H1 (cell line): ENCODE data around the gene TLR2. TPM values are rescaled to one million over a fixed set of nuclear protein-coding genes. Genes with fewer than 3 reads are reported as not detected.

Experiments used
- ASH2L ChIP-seq: fragments of 200-600, 300-600 bp; sonication (generic); IDR thresholded peaks from one replicate; pipeline ENCODE4 v1.7.1; 2017; ENCODE audit warnings: low read length
- GABPA ChIP-seq: IDR thresholded peaks from 2 replicates; pipeline ENCODE4 v1.6.1; 2011; ENCODE audit warnings: mild to moderate bottlenecking, low read length, moderate library complexity, borderline replicate concordance; ENCODE audit not compliant: insufficient read depth
- MAX ChIP-seq: IDR thresholded peaks from 2 replicates; pipeline ENCODE4 v1.6.1; 2012; ENCODE audit warnings: inconsistent platforms
- NRF1 ChIP-seq: IDR thresholded peaks from 2 replicates; pipeline ENCODE4 v1.6.1; 2011; ENCODE audit warnings: mild to moderate bottlenecking, low read depth, low read length, improper control_type of control experiment
- POLR2AphosphoS5 ChIP-seq: IDR thresholded peaks from 2 replicates; pipeline ENCODE4 v1.6.1; 2011; ENCODE audit warnings: low read depth, low read length
- RFX5 ChIP-seq: IDR thresholded peaks from 2 replicates; pipeline ENCODE4 v1.6.1; 2011; ENCODE audit warnings: low read depth, low read length, improper control_type of control experiment, borderline replicate concordance
- polyA plus RNA-seq, 7 experiments: library from polyadenylated mRNA; depleted of rRNA in 3 of 7; stranded (reverse) in 5 of 7; unstranded in 2 of 7; fragments of >200 nt in 5 of 7; fragments of 200-250 nt in 2 of 7; gene quantifications; 1 replicate in 5 of 7; 2 replicates in 1 of 7; 4 replicates in 1 of 7; pipeline versions ENCODE4 v1.2.1 to v1.2.3, GENCODE V29; 2011 to 2013; ENCODE audit warnings: missing spikeins in 2 of 7, mixed read lengths in 2 of 7
- total RNA-seq: library from RNA; stranded (reverse); fragmentation: NEBNext Ultra II Directional; extraction: Animal tissue kit (Norgen Biotek cat#: 25700); gene quantifications from 2 replicates; pipeline ENCODE4 v1.2.1, GENCODE V29; 2021

Gene TLR2
- total and polyA plus RNA-seq, 2 of the 8 experiments (the other 6 are each of a cell fraction or from before 2014, with no cell fraction given), result 1.3 TPM

- no peak for TF ChIP-seq MAX
- no peak for TF ChIP-seq RFX5
- TF ChIP-seq GABPA, result no peak
- no peak for TF ChIP-seq NRF1
- TF ChIP-seq POLR2AphosphoS5, result no peak
- no peak for TF ChIP-seq ASH2L
- TF ChIP-seq, all 59 proteins: peak for 0
These were observed 63.4 kb downstream of the TLR2 start (continued) for GRCh38 chr4:153747406-153747955.
